LoVo (cell line): ENCODE data around the gene CD200R1L.
A peak's percentile ranks its signal among the peaks of the same experiment; 100 is the strongest.
"Not testable (repeated sequence)": the region's sequence is repeated elsewhere in the genome, so short reads cannot be mapped to it uniquely, and the experiment has no call there.

Source experiments
- DNase-seq: peaks from one replicate; pipeline ENCODE4 v3.0.0-alpha.2; 2016; ENCODE audit warnings: low spot score

CD200R1L gene, protein sequence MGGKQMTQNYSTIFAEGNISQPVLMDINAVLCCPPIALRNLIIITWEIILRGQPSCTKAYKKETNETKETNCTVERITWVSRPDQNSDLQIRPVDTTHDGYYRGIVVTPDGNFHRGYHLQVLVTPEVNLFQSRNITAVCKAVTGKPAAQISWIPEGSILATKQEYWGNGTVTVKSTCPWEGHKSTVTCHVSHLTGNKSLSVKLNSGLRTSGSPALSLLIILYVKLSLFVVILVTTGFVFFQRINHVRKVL

GRCh38 chr3:112846764-112847163 lies at the start of gene CD200R1L:
Gene CD200R1L (minus strand): TSS chr3:112846864. CDS start chr3:112829367, 17,497 bp downstream.
- no peak for DNase-seq

DNA sequence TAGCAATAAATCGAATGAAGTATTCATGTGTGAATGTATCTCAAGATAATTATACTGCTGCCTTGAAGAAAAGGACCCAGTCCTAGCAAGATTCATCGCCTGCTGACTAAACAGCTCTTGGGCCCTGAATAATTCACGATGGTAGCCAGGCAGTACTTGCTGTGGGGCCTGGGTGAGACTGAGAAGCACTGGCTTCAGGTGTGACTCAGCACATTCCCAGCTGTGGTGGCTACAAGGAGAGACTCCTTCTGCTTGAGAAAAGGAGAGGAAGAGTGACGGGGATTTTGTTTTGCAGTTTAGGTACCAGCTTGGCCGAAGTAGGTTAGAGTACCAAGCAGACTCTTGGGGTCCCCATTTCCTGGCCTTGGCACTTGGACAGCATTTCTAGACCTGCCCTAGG lies 47.6 kb upstream of the CD200R1L start:
- DNase-seq: peak; percentile 9

DNA sequence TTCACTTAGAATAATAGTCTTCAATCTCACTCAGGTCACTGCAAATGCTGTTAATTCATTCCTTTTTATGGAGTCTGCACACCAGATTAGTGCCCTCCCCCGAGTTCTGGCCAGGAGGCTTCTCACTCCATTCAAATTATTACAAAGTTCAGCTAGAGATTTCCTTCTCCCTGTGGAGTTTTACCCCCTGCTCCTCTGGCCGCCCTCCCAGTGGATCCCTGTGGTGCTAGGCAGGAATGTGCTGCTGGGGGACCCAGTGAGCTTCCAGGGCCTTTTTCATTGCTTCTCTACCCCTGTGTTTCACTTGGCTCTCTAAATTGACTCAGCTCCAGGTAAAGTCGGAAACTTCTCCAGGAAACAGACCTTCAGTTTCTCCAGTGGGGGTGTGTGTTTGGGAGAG lies 42.7 kb upstream of the CD200R1L start:
- DNase-seq: no peak

- DNase-seq: no peak
These were observed 41.9 kb upstream of the CD200R1L start for GRCh38 chr3:112888381-112889085.

DNA sequence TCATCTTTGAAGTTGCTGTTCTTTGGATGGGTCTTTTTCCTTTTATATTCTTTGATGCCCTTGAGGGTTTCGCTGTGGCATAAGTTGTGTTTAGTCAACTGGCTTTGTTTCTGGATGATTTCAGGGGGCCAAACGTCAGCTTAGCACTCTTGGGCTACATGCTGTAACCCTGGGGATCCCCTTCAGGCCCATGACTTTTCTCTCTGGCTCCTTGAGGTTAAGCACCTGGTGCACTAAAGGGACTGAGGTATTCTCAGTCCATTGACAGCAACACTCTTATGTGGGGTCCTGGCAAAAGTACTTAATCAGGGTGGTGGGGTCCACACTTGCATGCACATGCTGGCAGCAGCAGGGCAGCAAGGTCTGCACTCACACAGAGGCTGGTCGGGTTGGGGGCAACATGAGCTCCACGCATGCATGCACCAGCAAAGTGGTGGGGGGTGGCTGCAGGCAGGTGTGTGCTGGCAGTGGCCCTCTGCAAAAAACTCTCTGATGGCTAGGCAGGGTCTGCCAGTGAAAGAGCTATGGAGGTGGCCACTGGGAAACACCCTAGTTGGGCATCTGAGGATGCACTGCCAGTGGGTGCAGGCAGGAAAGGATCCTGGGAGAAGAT lies 38.1 kb upstream of the CD200R1L start:
- DNase-seq: no peak

DNA sequence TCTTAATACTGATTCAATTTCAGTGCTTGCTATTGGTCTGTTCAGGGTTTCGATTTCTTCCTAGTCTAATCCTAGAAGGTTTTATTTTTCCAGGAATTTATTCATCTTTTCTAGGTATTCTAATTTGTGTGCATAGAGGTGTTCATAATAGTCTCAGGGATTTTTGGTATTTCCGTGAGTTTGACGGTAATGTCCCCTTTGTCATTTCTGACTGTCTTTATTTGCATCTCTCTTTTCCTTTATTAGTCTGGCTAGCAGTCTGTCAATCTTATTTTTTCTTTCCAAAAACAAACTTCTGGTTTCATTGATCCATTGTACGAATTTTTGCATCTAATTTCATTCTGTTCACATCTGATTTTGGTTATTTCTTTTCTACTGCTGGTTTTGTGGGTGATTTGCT lies 35.2 kb upstream of the CD200R1L start:
- no peak for DNase-seq

DNA sequence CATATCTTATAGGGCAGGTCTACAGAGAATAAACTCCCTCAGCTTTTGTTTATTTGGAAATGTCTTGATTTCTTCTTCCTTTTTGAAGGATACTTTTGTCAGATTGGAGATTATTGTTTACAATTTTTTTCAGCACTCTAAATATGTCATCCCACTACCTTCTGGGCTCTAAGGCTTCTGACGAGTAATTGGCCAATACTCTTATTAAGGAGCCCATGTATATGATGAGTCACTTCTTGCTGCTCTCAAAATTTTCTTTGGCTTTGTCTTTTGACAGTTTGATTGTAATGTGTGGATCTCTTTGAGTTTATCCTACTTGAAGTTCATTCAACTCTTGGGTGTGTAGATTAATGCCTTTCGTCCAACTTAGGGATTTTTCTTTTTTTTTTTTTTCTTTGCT lies 28.9 kb upstream of the CD200R1L start:
- no peak for DNase-seq

GRCh38 chr3:112874725-112875124 lies 28.1 kb upstream of the CD200R1L start:
- DNase-seq: no peak

DNA sequence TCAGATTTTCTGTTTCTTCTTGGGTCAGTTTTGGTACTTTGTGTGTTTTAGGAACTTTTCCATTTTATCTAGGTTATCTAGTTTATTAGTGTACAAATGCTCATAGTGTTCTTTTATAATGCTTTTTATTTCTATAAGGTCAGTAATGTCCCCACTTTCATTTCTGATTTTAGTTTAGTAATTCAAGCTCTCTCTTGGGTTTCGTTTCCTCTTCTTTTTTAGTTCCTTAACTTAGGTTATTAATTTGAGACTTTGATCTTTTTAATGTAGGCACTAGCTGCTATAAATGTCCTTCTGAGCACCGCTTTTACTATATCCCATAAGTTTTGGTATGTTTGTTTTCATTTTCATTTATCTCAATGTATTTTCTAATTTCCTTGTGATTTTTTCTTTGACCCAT lies 27.0 kb upstream of the CD200R1L start:
- no peak for DNase-seq

- DNase-seq: no peak
These were observed 25.1 kb upstream of the CD200R1L start for GRCh38 chr3:112871735-112872134.

GRCh38 chr3:112865757-112866156 lies 19.1 kb upstream of the CD200R1L start:
- no peak for DNase-seq

DNA sequence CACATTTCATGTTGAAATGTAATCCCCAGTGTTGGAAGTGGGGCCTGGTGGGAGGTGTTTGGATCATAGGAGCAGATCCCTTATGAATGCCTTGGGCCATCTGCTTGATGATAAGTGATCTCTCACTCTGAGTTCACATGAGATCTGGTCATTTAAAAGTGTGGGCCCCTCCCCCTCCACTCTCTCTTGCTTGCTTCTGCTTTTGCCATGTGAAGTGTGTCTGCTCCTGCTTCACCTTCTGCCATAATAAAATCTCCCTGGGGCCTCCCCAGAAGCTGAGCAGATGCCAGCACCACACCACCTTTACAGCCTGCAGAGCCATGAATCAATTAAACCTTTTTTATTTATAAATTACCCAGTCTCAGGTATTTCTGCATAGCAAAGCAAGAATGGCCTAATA lies 14.2 kb upstream of the CD200R1L start:
- no peak for DNase-seq

DNA sequence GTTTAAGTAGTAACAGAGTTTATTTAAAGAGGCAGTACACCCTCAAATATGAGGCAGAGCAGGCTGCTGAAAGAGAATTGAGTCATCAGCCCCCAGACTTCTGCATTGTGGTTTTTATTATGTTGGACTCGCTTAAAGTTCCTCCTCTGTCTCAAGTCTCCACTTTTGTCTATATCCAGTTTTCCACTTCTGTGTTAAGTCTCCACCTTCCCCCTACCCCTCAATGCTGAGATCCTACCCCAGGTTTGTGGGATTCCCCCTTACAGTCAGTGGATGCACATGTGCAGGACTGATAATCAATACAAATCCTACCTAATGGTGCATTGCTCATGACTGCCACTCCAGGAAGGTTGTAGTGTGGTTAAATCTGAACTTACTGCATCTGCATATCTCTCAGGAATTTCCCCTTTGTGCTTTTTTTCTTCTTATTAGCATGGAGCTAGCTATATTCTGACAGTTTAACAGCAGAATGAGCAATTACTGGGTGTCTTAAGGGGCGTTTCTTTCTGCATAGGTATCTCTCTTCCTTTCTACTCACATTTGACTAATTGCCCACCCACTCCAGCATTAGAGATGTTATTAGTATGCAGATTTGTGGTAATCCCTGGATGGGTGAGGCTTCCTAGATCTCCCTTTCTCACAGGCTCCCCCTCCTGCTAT lies 11.9 kb upstream of the CD200R1L start:
- no peak for DNase-seq

- DNase-seq: no peak
These were observed 10.9 kb upstream of the CD200R1L start for GRCh38 chr3:112857526-112857925.

- DNase-seq: no peak
These were observed 9.9 kb upstream of the CD200R1L start for GRCh38 chr3:112856537-112856936.

GRCh38 chr3:112855883-112856282 lies 9.2 kb upstream of the CD200R1L start:
- DNase-seq: no peak

DNA sequence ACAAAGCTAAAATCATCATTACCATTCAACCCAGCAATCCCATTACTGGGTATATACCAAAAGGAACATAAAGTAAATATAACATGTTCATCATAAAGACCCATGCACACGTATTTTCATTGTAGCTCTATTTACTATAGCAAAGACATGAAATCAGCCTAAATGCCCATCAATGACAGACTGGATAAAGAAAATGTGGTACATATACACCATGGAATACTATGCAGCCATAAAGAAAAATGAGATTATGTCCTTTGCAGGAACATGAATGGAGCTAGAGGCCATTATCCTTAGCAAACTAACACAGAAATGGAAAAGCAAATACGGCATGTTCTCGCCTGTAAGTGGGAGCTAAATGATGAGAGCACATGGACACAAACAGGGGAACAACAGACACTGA lies 8.4 kb upstream of the CD200R1L start:
- DNase-seq: not testable (repeated sequence)

DNA sequence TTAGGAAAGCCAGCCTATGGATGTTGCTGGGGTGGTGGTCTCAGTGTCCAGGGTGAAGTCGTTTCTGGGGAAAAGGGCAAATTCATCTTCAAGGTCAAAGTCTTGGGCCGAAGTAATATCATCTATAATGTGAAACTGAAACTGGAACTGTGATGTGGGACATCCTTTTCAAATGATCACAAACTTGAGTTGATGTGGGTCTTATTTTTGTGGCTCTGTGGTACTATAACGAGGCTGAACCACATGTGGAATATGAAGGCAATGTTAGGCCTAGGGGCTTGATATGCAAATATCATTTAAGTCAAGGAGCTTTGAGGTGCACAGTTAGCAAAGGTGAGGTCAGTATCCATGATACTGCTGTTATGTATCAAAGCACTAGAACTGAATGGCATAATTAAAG lies 1.5 kb upstream of the CD200R1L start:
- no peak for DNase-seq

DNA sequence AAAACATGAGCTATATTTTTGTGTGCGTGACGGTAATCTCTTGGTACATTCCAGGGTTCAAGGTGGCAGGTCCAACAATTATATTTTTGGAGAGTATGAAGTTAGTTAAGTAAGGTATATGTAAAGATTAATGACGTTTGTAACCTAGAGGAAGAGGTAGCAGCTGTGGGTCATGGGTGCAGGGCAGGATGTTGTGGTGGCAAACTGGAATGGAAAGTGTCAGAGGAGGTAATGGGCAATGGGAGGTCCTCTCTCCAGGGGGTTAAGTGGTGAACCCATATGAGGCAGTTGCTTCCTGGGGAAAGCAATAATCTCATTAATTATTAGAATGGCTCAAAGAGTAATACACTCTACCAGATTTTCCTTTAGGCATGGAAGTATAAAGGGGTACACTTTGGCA lies 1.0 kb upstream of the CD200R1L start:
- DNase-seq: no peak

DNA sequence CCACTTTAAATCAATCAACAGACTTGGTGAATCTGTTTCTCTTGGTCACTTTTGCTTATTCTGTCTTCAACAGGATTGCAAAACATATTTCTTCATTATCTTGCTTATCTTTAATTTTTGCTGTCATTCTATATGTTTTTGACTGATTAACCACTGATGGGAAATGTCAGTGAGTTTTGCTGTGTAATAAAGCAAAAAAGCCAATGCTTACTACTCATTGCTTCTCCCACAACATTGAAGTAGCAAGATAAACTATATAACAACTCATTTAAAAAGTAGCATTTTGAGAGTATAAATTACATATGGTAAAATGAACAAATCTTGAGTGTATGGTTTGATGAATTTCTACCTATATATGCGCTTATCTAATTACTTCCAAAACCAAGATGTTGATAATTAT lies 892 bp downstream of the CD200R1L start:
- DNase-seq: no peak

GRCh38 chr3:112829046-112829445 lies 17.6 kb downstream of the CD200R1L start:
- no peak for DNase-seq

GRCh38 chr3:112822064-112823055 lies 24.3 kb downstream of the CD200R1L start:
- no peak for DNase-seq
